Endothelial cell of umbilical vein (primary cell): Measurements from ENCODE around the gene TBC1D17.
"Not testable (repeated sequence)": the region's sequence is repeated elsewhere in the genome, so short reads cannot be mapped to it uniquely, and the experiment has no call there.

Source experiments
- CTCF ChIP-seq, 2 donors: IDR thresholded peaks; 1 replicate in 1 of 2; 2 replicates in 1 of 2; pipeline ENCODE4 v1.5.1; 2011; ENCODE audit warnings: low read length in 2 of 2, mild to moderate bottlenecking in 2 of 2, moderate library complexity in 2 of 2, control low read depth in 1 of 2, inconsistent platforms in 1 of 2, low read depth in 1 of 2; ENCODE audit not compliant: insufficient read depth in 1 of 2; ENCODE audit errors: extremely low read depth in 1 of 2
- JUN ChIP-seq: IDR thresholded peaks from 2 replicates; pipeline ENCODE4 v1.6.1; 2011; ENCODE audit warnings: borderline replicate concordance, low read depth; ENCODE audit not compliant: insufficient read length, insufficient read depth
- MAX ChIP-seq: IDR thresholded peaks from 2 replicates; pipeline ENCODE4 v1.6.1; 2011; ENCODE audit not compliant: insufficient read depth, insufficient read length
- POLR2A ChIP-seq: IDR thresholded peaks from 2 replicates; pipeline ENCODE4 v1.6.1; 2012; ENCODE audit warnings: low read depth, mild to moderate bottlenecking, control low read depth, low read length
- POLR2AphosphoS5 ChIP-seq: IDR thresholded peaks from 2 replicates; pipeline ENCODE4 v1.6.1; 2012; ENCODE audit warnings: low read depth, mild to moderate bottlenecking, control low read depth, low read length, moderate library complexity; ENCODE audit not compliant: insufficient read depth

GRCh38 chr19:49924881-49925210, 47.3 kb downstream of the TBC1D17 start:
- TF ChIP-seq POLR2AphosphoS5; JUN; CTCF (IDR thresholded peaks at IDR 0.05; ENCODE audit: extremely low read depth in 1 of 2, insufficient read depth in 1 of 2, low read depth in 1 of 2, low read length in 2 of 2); POLR2A; MAX: not testable (repeated sequence)
